ENCODE measurements around the gene PITPNM1. TPM values are rescaled to one million over a fixed set of nuclear protein-coding genes. Genes with fewer than 3 reads are reported as not detected.

Gene PITPNM1
- total and polyA plus RNA-seq, 9 donors, result 3.1 to 77.2 (median 6.1) TPM

- Histone ChIP-seq H3K36me3 (no peaks in the 10 kb centered on the region), H3K27me3 (no peaks in the 10 kb centered on the region), H3K4me3 (peak overlapping the region; percentile 80), H3K27ac (peak overlapping the region; percentile 63 to 79), H3K4me1 (ENCODE audit: insufficient read depth) (peaks cover 13% of the 10 kb centered on the region), H3K9me3 (no peaks in the 10 kb centered on the region)
- intact Hi-C loops (cut with DNase I), result loop anchor here in 3 of 4 donors (2.0 to 10.0 kb wide), 4 partner anchors 63 to 110 kb away; partner anchors contain the start of genes PPP1CA (in 2 of the 3), CORO1B (in 1 of the 3) and TBC1D10C (in 1 of the 3)
- TF ChIP-seq CTCF (IDR thresholded peaks at IDR 0.05) (no peak), POLR2A (IDR thresholded peaks at IDR 0.05) (no peak), EP300 (IDR thresholded peaks at IDR 0.05) (no peak)
- peak in 1 of 5 donors; percentile 27 for DNase-seq
- WGBS, 3 donors, result 35 to 39% (median 37%) methylated on average over 18 to 33 of the region's 33 CpGs
Measured at GRCh38 chr11:67507242-67507863, 2.2 kb upstream of the PITPNM1 start.

DNA sequence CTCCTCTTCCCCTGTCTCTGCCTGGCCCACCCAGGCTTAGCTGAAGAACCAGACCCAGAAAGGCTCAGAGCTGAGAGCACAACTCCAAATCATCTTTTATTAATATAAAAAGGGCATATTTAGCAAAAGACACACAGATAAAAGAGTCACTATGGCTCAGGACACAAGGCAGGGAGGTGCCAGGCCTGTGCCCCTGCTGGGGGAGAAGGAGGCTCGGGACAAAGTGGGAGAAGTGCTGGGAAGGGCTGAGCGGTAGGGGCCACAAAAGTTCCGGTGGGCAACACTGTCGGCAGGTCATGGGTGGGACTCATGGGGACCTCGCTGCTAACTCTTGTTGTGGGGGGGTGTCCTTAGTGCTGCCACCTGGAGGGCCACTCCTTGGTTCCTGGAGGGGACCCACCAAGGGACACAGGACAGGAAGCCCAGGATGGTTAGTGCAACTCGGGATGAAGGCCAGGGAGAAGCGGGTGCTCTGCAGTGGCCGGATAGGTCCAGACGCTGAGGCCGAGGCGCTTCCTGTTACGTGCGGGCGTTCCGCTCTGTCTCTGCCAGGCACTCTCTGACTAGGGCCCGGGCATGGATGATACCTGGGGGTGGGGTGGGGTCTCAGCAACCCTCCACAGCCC, 1.4 kb upstream of the PITPNM1 start:
- no peaks in the 10 kb centered on the region for H3K9me3 ChIP-seq
- no peaks in the 10 kb centered on the region for H3K36me3 ChIP-seq
- H3K27ac ChIP-seq, result peak overlapping the region in 1 of 2 donors; percentile 30
- WGBS, 3 donors, result 88 to 89% (median 89%) methylated on average over 16 of the region's 16 CpGs
- DNase-seq, result peak in 2 of 5 donors; percentile 53 to 54
- TF ChIP-seq POLR2A (IDR thresholded peaks at IDR 0.05) (no peak), EP300 (IDR thresholded peaks at IDR 0.05) (no peak), CTCF (IDR thresholded peaks at IDR 0.05) (peak in 1 of 3 donors; percentile 25)
- no peaks in the 10 kb centered on the region for H3K27me3 ChIP-seq
- H3K4me3 ChIP-seq, result no peak overlapping the region
- peaks cover 13% of the 10 kb centered on the region for H3K4me1 ChIP-seq (ENCODE audit: insufficient read depth)
- intact Hi-C loops (cut with DNase I), result loop anchor here in 3 of 4 donors (2.0 to 10.0 kb wide), 4 partner anchors 62 to 109 kb away; partner anchors contain the start of genes PPP1CA (in 2 of the 3), CORO1B (in 1 of the 3) and TBC1D10C (in 1 of the 3)

GRCh38 chr11:67505605-67506396, 638 bp upstream of the PITPNM1 start:
- Histone ChIP-seq H3K9me3 (no peaks in the 10 kb centered on the region), H3K4me3 (peak overlapping the region; percentile 37), H3K27ac (peak overlapping the region; percentile 4 to 39), H3K4me1 (ENCODE audit: insufficient read depth) (peaks cover 13% of the 10 kb centered on the region), H3K27me3 (no peaks in the 10 kb centered on the region), H3K36me3 (no peaks in the 10 kb centered on the region)
- TF ChIP-seq CTCF (IDR thresholded peaks at IDR 0.05) (peak; percentile 89 to 92 (median 90)), EP300 (IDR thresholded peaks at IDR 0.05) (no peak)
- 26 to 31% (median 28%) methylated on average over 14 to 17 of the region's 17 CpGs for WGBS, 3 donors
- peak; percentile 66 to 85 (median 80) for DNase-seq
- intact Hi-C loops (cut with DNase I), result loop anchor here in 3 of 4 donors (2.0 to 10.0 kb wide), 4 partner anchors 61 to 108 kb away; partner anchors contain the start of genes PPP1CA (in 2 of the 3), CORO1B (in 1 of the 3) and TBC1D10C (in 1 of the 3)
